Activated CD4-positive, alpha-beta T cell treated with anti-CD3 and anti-CD28 coated beads, Interleukin-10, Interleukin-2, amounts not matched to agents 100 ng/mL and 50 ng/mL, durations not matched to agents 16 hours and 8 hours (primary cell): Measurements from ENCODE around the gene ATG4A.

Source experiments
- DNase-seq: peaks from one replicate; pipeline ENCODE4 v3.0.0-alpha.2; 2020

The ATG4A gene

GRCh38 chrX:108091264-108091877, at the start of gene ATG4A, which contains the start of gene PSMD10:
TSS of gene ATG4A (plus strand) at chrX:108091778. CDS start at chrX:108091827, 49 bp downstream.
TSS of gene PSMD10 (minus strand) at chrX:108091542. CDS start at chrX:108091520, 22 bp downstream.
- peak; percentile 93 for DNase-seq

GRCh38 chrX:108044554-108045256, 46.9 kb upstream of the ATG4A start, which contains the start of gene VSIG1:
TSS of gene VSIG1 (plus strand) at chrX:108045065. CDS start at chrX:108045131, 66 bp downstream.
- no peak for DNase-seq

- no peak for DNase-seq
These were observed 41.9 kb upstream of the ATG4A start for GRCh38 chrX:108049649-108050048.

GRCh38 chrX:108053218-108053617, 38.4 kb upstream of the ATG4A start:
- DNase-seq, result peak; percentile 13

GRCh38 chrX:108055546-108055945, 36.0 kb upstream of the ATG4A start:
- DNase-seq, result no peak

GRCh38 chrX:108059801-108060200, 31.8 kb upstream of the ATG4A start:
- no peak for DNase-seq

- DNase-seq, result no peak
These were observed 27.6 kb upstream of the ATG4A start for GRCh38 chrX:108064001-108064400.

- no peak for DNase-seq
These were observed 27.0 kb upstream of the ATG4A start for GRCh38 chrX:108064613-108065012.

GRCh38 chrX:108068121-108068520, 23.5 kb upstream of the ATG4A start:
- no peak for DNase-seq

GRCh38 chrX:108070891-108071290, 20.7 kb upstream of the ATG4A start:
- DNase-seq, result no peak

- DNase-seq, result no peak
These were observed 20.0 kb upstream of the ATG4A start for GRCh38 chrX:108071578-108071977.

GRCh38 chrX:108072746-108073145, 18.8 kb upstream of the ATG4A start:
- DNase-seq, result no peak

- no peak for DNase-seq
These were observed 10.5 kb upstream of the ATG4A start for GRCh38 chrX:108081110-108081509.

- DNase-seq, result no peak
These were observed 3.8 kb upstream of the ATG4A start for GRCh38 chrX:108087792-108088191.

GRCh38 chrX:108088511-108088910, 3.1 kb upstream of the ATG4A start:
- DNase-seq, result no peak

- DNase-seq, result no peak
These were observed 901 bp upstream of the ATG4A start for GRCh38 chrX:108090491-108091263.

GRCh38 chrX:108091878-108092291, 307 bp downstream of the ATG4A start:
- DNase-seq, result no peak

- no peak for DNase-seq
These were observed 5.8 kb downstream of the ATG4A start for GRCh38 chrX:108097380-108097779.

- no peak for DNase-seq
These were observed 13.9 kb downstream of the ATG4A start for GRCh38 chrX:108105473-108105872.

- no peak for DNase-seq
These were observed 23.0 kb downstream of the ATG4A start for GRCh38 chrX:108114541-108114940.

GRCh38 chrX:108117988-108118387, 26.4 kb downstream of the ATG4A start:
- DNase-seq, result no peak

- no peak for DNase-seq
These were observed 29.7 kb downstream of the ATG4A start for GRCh38 chrX:108121291-108121690.

- DNase-seq, result no peak
These were observed 31.2 kb downstream of the ATG4A start for GRCh38 chrX:108122748-108123147.
